ENCODE measurements around the gene CLEC16A. TPM values are rescaled to one million over a fixed set of nuclear protein-coding genes. Genes with fewer than 3 reads are reported as not detected.

Gene CLEC16A
- total and polyA plus RNA-seq, 9 of the 15 experiments (the other 6 are each of a cell fraction or from before 2014, with no cell fraction given): 1.00 to 22.3 (median 10.0) TPM

DNA sequence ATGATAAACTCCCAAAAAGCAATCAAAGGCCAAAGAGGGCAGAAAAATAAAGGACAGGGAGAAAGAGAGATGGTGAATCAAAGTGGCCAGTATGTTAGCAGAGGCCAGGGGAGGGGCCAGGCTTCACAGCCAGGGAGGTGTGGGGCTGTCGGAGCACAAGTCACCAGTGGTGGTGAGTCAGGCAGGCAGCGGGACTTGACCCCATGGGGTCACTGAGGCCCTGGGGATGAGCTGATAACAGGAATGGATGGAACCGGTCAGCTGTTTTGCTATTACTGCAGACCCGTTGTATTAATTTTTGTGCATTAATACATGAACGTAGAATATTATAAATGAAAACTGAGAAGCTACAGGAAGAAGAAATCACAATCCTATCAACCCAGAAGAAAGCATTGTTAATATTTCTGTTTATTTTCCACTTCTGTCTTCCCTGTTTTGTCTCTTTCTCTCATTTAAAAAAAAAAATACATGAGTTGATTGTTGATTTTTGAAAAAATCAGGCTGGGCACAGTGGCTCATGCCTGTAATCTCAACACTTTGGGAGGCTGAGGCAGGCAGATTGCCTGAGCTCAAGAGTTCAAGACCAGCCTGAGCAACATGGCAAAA lies 204.8 kb downstream of the CLEC16A start (continued):
- TF ChIP-seq PHB2 (IDR thresholded peaks at IDR 0.05; ENCODE audit: low read depth) (no peak), ZNF184 (CRISPR knock-in tag; IDR thresholded peaks at IDR 0.05) (no peak), MNT (conservative IDR thresholded peaks at IDR 0.05) (peak in 1 of 2 experiments; percentile 61; a peak in 2 of 4 replicates), CBX8 (IDR thresholded peaks at IDR 0.05; ENCODE audit: borderline replicate concordance, extremely low read depth, low read depth, low read length, poor library complexity, severe bottlenecking) (no peak), ETS2 (tag; IDR thresholded peaks at IDR 0.05; ENCODE audit: borderline replicate concordance, poor library complexity, severe bottlenecking) (no peak), TAF9B (IDR thresholded peaks at IDR 0.05; ENCODE audit: partially characterized antibody) (no peak), OTX1 (CRISPR knock-in tag; IDR thresholded peaks at IDR 0.05) (no peak), ZNF398 (CRISPR knock-in tag; IDR thresholded peaks at IDR 0.05) (no peak), NFYB (IDR thresholded peaks at IDR 0.05; ENCODE audit: extremely low read depth, insufficient read length) (no peak), RCOR1 (IDR thresholded peaks at IDR 0.05; ENCODE audit: borderline replicate concordance in 1 of 2, low read depth in 2 of 2, low read length in 2 of 2) (peak in 1 of 2 experiments; percentile 96; a peak in 3 of 4 replicates), ZNF316 (IDR thresholded peaks at IDR 0.05) (no peak), L3MBTL2 (IDR thresholded peaks at IDR 0.05) (peak; percentile 62), TAF7 (tag; IDR thresholded peaks at IDR 0.05) (no peak), GATAD2A (IDR thresholded peaks at IDR 0.05) (peak; percentile 40; the same call in 1 of the 2 replicates), ZKSCAN3 (CRISPR knock-in tag; IDR thresholded peaks at IDR 0.05) (no peak)
- TF ChIP-seq, protein P1, sequence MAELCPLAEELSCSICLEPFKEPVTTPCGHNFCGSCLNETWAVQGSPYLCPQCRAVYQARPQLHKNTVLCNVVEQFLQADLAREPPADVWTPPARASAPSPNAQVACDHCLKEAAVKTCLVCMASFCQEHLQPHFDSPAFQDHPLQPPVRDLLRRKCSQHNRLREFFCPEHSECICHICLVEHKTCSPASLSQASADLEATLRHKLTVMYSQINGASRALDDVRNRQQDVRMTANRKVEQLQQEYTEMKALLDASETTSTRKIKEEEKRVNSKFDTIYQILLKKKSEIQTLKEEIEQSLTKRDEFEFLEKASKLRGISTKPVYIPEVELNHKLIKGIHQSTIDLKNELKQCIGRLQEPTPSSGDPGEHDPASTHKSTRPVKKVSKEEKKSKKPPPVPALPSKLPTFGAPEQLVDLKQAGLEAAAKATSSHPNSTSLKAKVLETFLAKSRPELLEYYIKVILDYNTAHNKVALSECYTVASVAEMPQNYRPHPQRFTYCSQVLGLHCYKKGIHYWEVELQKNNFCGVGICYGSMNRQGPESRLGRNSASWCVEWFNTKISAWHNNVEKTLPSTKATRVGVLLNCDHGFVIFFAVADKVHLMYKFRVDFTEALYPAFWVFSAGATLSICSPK (IDR thresholded peaks at IDR 0.05; ENCODE audit: borderline replicate concordance): no peak
- TF ChIP-seq, protein P2, sequence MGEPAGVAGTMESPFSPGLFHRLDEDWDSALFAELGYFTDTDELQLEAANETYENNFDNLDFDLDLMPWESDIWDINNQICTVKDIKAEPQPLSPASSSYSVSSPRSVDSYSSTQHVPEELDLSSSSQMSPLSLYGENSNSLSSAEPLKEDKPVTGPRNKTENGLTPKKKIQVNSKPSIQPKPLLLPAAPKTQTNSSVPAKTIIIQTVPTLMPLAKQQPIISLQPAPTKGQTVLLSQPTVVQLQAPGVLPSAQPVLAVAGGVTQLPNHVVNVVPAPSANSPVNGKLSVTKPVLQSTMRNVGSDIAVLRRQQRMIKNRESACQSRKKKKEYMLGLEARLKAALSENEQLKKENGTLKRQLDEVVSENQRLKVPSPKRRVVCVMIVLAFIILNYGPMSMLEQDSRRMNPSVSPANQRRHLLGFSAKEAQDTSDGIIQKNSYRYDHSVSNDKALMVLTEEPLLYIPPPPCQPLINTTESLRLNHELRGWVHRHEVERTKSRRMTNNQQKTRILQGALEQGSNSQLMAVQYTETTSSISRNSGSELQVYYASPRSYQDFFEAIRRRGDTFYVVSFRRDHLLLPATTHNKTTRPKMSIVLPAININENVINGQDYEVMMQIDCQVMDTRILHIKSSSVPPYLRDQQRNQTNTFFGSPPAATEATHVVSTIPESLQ (CRISPR knock-in tag; IDR thresholded peaks at IDR 0.05): no peak

Measured in K562 (cell line).